Activated CD4-positive, alpha-beta T cell treated with anti-CD3 and anti-CD28 coated beads for 4 hours (primary cell): ENCODE data around the gene OTUD1.

Source experiments
- DNase-seq, 2 donors: peaks; one replicate each; pipeline ENCODE4 v3.0.0-alpha.2; 2020

OTUD1 gene

DNA sequence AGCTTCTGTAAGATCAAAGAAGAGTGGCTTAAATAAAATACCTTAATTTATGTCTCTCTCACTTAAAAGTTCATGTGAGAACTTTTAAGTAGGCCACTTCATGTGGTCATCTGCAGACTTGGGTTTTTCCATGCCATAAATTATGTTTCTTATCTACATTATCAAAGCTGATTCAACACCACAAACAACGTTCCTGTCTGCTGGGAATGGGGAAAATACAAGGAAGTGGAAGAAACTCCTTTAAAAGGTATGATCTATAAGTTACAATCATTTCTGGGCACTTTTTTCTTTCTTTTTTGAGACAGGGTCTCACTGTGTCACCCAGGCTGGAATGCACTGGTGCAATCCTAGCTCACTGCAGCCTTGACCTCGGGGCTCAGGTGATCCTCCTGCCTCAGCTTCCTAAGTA is 16.9 kb upstream of the OTUD1 start:
- no peak for DNase-seq

DNA sequence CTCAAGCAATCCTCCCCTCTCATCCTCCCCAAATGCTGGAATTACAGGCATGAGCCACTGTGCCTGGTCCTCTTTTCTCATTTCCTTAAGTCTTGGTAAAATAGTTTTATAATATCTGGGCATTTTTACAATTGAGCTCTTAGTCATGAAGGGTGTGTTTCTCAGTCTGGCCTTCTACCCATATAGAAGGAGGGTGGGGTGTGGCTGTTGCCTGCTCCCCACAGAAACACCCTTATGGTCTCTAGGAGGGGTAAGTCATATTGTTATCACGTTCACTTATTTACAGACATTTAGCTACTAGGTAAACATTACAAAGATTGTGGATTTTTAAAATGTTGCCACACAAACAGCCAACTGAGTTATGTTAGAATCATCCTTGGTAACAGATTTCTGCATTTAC is 6.7 kb upstream of the OTUD1 start:
- DNase-seq, result no peak

DNA sequence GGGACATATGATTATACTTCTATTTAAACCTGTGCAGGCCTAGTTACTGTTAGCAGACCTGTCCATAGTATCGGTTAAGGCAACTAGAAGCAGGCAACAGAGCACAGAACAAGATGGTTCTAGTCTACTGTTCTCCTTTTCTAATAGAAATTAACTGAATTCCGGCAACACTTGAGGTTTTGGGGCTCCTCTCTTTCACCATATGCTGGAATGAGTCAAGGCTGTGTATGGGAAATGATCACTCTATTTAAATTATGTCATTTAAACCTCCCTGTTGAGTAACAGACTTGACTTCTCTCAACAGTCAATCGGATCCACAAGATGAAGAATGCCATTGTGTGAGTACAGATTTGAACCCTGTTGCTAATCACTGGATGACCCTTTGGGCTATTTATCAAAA is 6.2 kb upstream of the OTUD1 start:
- DNase-seq, result no peak

DNA sequence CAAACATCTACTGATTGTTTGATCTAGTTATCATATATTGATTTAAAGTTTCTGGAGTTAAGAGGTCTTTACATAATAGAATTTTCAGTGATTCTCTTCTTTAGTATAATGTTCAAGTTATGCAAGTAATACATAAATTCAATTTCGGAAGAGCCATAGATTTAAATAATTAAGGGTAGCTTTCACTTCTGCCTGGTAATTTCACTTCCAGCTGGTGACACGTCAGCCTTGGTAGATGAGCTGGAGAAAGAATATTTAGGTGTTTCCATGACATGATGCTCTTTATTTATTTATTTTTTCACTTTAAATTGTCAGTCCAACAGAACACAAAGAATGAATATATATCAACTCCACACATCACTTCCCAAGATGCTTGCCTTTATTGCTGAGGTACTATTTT is 5.2 kb upstream of the OTUD1 start:
- no peak for DNase-seq

DNA sequence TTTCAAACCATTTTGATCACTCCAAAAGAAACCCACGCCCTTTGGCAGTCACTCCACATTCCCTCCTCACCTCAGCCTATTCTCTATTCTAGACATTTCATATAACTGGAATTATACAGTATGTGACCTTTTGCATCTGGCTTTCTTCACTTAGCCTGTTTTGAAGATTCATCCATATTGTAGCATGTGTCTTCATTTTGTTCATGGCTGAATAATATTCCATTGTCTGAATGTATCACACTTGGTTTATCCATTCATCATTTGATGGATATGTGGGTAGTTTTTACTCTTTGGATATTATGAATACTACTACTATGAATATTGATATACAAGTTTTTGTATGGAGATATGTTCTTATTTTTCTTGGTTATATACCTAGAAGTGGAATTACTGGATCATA is 3.5 kb upstream of the OTUD1 start:
- no peak for DNase-seq

DNA sequence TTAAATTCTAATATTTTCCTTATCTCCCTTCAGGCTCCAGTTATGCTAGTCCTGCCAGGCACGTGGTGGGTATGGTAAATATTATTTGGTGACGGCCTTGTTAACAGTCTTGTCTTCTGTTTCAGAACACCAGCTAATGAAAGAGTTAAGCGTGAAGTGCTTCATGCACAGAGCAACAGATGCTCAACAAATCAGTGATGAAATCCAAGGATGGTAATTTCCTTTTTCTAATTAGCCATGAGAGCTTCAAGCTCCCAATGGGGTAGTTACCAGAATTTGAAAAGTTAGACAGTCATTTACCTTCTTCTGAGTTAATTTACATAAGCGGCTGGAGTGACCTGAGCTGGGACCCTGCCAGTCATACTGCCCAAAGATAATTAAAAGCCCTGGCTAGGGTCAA is 1.9 kb upstream of the OTUD1 start:
- no peak for DNase-seq

DNA sequence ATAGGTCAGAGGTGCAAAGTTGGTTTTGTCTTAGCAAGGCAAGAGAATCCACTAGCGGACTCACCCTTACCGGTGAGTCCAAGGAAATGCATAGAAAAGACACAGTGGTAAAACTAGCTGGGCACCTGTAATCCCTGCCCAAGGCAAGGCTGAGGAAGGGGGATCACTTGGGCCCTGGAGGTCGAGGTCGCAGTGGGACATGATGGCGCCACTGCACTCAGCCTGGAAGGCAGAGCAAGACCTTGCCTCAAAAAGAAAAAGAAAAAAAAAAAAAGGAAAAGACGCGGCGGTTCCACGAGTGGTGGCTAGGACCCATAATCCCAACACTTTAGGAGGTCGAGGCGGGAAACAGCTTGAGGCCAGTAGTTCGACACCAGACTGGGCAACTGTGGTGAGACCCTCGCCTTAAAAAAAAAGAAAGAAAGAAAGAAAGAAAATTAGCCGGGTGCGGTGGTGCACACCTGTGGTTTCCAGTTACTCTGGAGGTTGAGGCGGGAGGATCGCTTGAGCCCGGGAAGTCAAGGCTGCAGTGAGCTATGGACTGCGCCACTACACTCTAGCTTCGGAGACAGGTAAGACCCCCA is 820 bp upstream of the OTUD1 start:
- DNase-seq, result no peak

DNA sequence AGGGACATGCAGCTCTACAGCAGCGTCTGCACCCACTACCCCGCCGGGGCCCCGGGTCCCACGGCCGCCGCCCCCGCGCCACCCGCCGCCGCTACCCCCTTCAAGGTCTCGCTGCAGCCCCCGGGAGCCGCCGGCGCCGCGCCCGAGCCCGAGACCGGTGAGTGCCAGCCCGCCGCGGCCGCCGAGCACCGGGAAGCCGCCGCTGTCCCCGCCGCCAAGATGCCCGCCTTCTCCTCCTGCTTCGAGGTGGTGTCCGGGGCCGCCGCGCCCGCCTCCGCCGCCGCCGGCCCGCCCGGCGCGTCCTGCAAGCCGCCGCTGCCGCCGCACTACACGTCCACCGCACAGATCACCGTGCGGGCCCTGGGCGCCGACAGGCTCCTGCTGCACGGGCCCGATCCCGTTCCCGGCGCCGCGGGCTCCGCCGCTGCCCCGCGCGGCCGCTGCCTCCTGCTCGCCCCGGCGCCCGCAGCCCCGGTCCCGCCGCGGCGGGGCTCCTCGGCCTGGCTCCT is 631 bp downstream of the OTUD1 start:
- DNase-seq, result peak in 1 of 2 donors; percentile 14

DNA sequence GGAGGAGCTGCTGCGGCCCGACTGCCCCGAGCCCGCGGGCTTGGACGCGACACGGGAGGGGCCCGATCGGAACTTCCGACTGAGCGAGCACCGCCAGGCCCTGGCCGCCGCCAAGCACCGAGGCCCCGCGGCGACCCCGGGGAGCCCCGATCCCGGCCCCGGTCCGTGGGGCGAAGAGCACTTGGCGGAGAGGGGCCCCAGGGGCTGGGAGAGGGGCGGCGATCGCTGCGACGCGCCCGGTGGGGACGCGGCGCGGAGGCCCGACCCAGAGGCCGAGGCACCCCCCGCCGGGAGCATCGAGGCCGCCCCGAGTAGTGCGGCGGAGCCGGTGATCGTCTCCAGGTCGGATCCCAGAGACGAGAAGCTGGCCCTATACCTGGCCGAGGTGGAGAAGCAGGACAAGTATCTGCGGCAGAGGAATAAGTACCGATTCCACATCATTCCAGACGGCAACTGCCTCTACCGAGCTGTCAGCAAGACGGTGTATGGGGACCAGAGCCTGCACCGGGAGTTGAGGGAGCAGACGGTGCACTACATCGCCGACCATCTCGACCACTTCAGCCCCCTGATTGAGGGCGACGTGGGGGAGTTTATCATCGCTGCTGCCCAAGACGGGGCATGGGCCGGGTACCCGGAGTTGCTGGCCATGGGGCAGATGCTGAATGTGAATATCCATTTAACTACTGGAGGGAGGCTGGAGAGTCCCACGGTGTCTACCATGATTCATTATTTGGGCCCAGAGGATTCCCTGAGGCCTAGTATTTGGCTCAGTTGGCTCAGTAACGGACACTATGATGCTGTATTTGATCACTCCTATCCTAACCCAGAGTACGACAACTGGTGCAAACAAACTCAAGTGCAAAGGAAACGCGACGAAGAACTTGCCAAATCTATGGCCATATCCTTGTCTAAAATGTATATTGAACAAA is 1.4 kb downstream of the OTUD1 start:
- peak; percentile 20 to 28 for DNase-seq

DNA sequence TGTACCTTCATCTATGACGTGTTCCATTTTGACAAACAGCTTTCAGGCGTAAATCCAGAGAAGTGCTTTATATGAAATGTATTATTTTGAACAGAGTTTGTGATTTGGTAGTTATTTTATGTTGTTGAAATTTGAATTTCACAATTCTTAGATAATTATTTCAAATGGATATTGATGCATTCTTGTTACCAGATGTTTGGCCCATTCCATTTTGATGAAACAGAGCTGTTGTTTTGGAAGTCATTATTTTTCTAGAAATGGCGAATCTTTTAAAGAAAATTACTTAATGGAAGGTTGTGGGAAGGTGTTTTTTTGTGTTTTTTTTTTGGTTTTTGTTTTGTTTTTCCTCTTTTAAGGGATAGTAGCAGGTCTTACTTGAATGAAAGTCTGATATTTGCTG is 2.4 kb downstream of the OTUD1 start:
- DNase-seq, result no peak

DNA sequence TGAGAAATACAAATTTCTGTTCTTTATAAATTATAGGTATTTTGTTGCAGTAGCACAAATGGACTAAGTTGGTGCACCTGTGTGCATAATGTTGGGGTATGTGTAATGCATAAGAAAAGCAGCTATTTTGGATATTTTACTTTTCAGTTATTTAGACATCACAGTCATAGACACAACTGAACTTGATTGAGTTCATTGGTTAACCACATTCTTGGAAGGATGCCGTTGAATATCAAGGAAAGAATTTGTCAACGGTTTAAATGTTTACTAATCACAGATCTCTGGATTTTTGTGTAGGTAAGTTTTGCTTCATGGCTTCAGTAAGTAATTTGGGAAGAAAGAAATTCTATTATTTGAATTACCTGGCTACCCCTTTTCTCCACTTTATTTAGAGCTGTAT is 4.1 kb downstream of the OTUD1 start:
- no peak for DNase-seq

DNA sequence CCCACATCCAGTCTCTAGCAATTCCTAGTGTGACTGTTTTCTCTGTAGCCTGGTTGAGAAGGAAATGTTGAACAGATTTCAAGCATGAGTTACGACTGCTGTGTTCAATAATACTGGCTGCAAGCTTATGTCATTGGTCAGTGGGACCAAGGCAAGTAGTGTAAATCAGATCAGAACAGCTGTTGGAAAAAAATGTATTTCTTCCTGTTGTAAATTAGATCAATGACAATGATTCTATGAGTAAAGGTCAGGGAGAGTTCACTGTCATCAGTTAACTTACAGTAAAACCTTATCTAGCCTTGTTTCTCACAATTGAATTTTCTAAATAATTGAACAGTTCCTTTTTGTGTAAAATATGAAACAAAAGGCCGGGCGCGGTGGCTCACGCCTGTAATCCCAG is 6.7 kb downstream of the OTUD1 start:
- no peak for DNase-seq

DNA sequence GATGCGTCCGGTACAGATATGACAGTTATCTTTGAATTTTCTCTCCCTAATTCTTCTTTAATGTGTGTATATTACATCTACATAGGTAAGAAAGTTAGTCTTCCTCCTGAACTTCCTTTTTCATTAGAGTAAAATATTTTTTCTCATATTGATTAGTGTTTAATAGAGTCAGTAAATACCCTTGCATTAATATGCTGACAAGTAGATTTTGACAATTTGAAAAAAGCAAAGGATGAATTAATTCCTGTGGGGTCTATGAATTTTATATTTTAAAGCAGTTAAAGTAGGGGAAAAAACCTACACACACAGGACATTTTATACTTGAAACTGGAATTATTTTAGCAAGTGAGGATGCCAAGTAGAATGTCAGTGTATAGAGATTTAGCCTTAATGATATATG is 9.4 kb downstream of the OTUD1 start:
- DNase-seq, result no peak

DNA sequence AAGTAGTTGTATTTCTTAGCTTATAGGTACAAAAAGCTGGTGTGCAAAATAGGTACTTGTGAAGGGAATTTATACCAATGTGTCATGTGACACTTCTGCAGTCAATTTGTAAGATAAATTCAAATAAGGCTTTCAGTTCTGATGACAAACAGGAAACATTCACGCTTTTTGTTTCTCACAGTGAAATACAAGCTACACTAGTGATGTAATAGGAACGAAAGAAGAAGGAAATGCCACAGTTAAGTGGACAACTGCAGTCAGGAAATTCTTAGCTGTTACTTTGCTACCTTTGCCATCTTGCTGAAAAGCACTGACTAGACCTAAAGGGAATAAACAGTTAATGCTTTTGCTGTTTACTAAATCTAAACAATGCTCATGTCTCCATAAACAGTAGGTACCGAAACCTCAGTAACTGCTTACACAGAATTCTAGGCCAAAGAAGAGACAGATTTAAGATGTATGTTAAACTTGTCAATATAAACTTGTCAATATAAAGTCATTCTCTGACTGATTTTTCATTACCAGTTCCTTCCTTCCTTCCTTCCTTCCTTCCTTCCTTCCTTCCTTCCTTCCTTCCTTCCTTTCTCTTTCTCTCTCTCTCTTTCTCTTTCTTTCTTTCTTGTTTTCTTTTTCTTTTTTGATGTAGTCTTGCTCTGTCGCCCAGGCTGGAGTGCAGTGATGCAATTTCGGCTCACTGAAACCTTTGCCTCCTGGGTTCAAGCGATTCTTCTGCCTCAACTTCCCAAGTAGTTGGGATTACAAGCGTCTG is 10.1 kb downstream of the OTUD1 start:
- DNase-seq, result no peak

DNA sequence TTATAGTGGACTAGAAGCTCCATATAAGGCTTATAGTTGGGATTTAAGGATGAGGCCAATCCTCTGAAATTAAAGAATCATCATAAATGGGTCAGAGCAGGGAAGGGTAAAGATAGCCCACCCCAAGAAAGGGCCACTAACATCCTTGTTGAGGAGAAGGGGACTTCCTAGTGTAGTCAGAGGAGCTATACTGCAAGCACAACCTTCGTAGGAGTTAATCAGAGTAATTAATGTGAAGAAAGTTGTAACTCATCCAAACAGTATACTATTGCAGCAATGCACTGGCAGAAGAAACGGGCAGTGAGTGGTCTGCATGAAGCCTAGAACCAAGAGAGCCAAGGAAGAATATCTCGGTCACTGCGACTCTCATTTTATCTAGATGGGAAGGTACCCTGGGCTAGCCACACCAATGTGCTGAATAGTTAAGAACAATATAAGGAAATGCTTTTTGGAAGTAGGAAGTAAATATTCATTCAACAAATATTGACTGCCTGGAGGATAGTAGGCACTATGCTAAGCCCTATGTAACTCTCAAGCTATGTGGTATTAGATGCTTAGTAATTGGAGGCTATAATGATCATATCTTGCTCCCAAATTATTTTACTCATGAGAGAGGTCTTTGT is 13.3 kb downstream of the OTUD1 start:
- DNase-seq, result no peak

DNA sequence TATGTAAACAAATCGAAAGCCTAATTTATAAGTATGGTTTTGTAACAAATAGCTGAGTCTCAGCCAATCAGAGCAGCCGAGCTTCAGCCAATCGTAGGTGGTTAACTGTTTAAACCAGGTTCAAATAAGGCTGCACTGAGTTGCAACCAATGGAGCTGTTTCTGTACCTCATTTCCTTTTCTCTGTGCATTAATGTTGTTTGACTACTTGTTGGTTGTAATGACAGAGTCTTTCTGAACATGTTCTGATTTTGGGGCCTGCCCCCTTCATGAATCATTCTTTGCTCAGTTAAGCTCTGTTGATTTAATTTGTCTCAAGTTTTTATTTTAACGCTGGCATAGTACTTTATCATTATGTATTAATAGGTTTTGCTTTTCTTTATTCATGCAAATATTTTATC is 14.6 kb downstream of the OTUD1 start:
- DNase-seq, result no peak

DNA sequence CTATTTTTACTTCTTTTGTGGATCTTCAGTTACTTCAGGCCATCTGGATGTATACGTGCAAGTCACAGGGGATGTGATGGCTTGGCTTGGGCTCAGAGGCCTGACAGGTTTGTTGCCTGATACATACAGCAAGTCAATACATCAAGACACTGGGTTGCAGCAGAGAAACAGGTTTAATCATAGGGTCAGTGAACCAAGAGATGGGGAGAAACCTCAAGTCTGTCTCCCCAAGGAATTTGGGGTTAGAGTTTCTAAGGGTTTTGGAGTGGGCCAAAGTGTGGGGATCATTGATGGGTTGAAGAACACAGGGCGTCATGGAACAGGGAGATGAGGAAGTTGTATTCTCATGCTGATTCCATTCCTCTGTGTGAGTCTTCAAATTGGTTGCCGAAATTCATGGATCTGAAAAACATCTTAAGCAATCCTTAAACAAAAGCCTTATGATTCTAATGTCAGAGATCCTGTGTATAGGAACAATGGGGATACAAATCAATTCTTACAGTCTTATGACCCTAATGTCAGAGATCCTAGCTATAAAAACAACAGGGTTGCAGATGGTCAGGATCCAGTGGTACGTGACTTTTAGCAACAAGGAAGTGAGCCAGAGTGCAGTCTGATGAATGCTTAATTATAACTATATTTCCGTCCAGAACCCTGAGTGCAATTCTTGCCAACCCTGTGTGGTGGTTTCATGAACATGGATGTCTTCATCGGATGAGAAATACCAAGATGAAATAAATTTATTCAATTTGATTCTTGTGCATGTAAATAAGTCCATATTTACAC is 18.9 kb downstream of the OTUD1 start:
- DNase-seq, result no peak

DNA sequence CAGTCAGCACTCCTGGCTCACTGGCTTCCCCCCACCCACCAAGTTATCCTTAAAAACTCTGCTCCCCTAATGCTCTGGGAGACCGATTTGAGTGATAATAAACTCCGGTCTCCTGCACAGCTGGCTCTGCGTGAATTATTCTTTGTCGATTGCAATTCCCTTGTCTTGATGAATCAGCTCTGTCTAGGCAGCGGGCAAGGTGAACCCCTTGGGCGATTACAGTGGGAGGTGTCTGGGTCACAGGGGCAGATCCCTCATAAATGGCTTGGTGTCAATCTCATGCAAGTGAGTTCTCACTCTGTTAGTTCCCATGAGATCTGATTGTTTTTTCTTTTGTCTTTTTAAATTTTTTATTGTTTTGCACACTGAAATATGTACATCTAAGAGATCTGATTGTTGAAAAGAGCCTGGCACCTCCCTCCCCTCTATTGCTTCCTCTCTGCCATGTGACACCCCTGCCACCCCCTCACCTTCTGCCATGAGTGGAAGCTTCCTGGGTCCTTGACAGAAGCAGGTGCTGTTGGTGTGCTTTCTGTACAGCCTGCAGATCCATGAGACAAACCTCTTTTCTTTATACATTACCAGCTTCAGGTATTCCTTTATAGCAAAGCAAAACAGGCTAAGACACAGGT is 20.5 kb downstream of the OTUD1 start:
- no peak for DNase-seq

DNA sequence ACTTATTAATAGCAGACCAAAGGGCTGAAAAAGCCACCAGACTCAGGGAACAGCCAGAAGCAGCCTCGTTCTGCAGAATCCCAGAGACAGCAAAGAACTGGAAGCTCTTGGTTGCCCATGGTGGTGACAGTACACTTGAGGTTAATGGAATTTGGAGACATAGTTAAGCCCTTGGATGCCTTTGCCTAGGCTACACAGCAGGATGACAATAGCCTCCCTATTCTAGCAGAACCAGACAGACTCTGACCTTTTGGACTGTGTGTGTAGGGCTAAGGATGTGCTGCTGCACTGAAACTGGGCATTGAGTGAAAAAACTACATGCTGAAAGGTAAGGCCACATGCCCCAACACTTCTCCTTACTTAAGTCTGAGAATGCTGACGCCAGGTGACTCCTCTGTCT is 22.7 kb downstream of the OTUD1 start:
- no peak for DNase-seq

DNA sequence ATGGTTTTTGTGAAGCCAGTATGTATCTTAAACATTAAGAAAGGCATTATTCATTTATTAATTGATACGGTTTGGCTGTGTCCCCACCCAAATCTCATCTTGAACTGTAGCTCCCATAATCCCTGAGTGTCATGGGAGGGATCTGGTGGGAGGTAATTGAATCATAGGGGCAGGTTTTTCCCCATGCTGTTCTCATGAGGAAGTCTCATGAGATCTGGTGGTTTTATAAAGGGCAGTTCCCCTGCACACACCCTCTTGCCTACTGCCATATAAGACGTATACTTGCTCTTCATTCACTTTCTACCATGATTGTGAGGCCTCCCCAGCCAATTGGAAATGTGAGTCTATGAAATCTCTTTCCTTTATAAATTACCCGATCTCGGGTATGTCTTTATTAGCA is 28.1 kb downstream of the OTUD1 start:
- DNase-seq, result no peak

DNA sequence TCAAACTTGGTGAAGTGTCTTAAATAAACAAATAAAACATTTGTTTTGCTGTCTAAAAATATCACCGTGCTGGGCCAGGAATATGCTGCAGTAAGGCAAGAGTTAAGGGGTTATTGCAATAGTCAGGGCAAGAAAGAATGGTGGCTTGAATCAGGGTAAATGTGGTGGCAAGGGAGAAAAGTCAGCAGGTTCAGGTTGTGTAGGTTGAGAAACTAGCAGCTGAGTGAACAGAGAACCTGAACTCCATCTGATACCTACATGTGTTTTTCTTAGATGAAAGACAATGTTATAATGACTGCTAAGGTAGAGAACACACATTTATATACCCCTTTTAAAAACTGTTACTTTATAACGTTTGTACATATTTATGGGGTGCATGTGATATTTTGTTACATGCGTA is 28.7 kb downstream of the OTUD1 start:
- no peak for DNase-seq
